Activated CD4-positive, CD25-positive, alpha-beta regulatory T cell treated with anti-CD3 and anti-CD28 coated beads, Interleukin-2, amount 50 U/mL, for 72 hours (primary cell): ENCODE data around the gene PANX1.

Source experiments
- DNase-seq: peaks from one replicate; pipeline ENCODE4 v3.0.0; 2021

The PANX1 gene

GRCh38 chr11:94130298-94131046 is 1.8 kb downstream of the PANX1 start:
- DNase-seq: no peak

- DNase-seq: no peak
Observed at GRCh38 chr11:94131047-94131717, 2.5 kb downstream of the PANX1 start.

- DNase-seq: no peak
Observed at GRCh38 chr11:94131718-94132115, 3.1 kb downstream of the PANX1 start.

GRCh38 chr11:94132152-94132558 is 3.5 kb downstream of the PANX1 start:
- no peak for DNase-seq

- no peak for DNase-seq
Observed at GRCh38 chr11:94132823-94133408, 4.3 kb downstream of the PANX1 start.

- DNase-seq: no peak
Observed at GRCh38 chr11:94133752-94134151, 5.1 kb downstream of the PANX1 start.

GRCh38 chr11:94134651-94135512 is 6.2 kb downstream of the PANX1 start:
- no peak for DNase-seq

- no peak for DNase-seq
Observed at GRCh38 chr11:94139416-94139815, 10.8 kb downstream of the PANX1 start.

GRCh38 chr11:94140154-94140655 is 11.6 kb downstream of the PANX1 start:
- DNase-seq: no peak

GRCh38 chr11:94141511-94142307 is 13.1 kb downstream of the PANX1 start:
- no peak for DNase-seq

- no peak for DNase-seq
Observed at GRCh38 chr11:94142308-94143281, 14.0 kb downstream of the PANX1 start.

- DNase-seq: no peak
Observed at GRCh38 chr11:94144216-94144615, 15.6 kb downstream of the PANX1 start.

- no peak for DNase-seq
Observed at GRCh38 chr11:94144664-94145063, 16.0 kb downstream of the PANX1 start.

GRCh38 chr11:94145431-94145830 is 16.8 kb downstream of the PANX1 start:
- DNase-seq: no peak

- DNase-seq: no peak
Observed at GRCh38 chr11:94145916-94146315, 17.3 kb downstream of the PANX1 start.

GRCh38 chr11:94147433-94147845 is 18.8 kb downstream of the PANX1 start:
- no peak for DNase-seq

- DNase-seq: no peak
Observed at GRCh38 chr11:94148189-94148588, 19.5 kb downstream of the PANX1 start.

GRCh38 chr11:94149431-94150017 is 20.9 kb downstream of the PANX1 start:
- no peak for DNase-seq

GRCh38 chr11:94150056-94150455 is 21.4 kb downstream of the PANX1 start:
- no peak for DNase-seq
